ENCODE results near the gene ZNF556.

ZNF556 gene

GRCh38 chr19:2867025-2867991 lies at the start of gene ZNF556:
ZNF556 (plus strand) TSS chr19:2867335; CDS start chr19:2867422, 87 bp downstream.
- no peak for DNase-seq (ENCODE audit: low read depth)
- no peak for TF ChIP-seq CTCF (IDR thresholded peaks at IDR 0.05; ENCODE audit: low read depth, low read length, missing control alignments)
- H3K4me3 ChIP-seq (ENCODE audit: low read depth, low read length) = no peak within 1 kb of the TSS
- in situ Hi-C loops (cut with HindIII; ENCODE audit: low sequenced_read_pairs) = no loop called here

- in situ Hi-C loops (cut with HindIII; ENCODE audit: low sequenced_read_pairs) = no loop called here
- TF ChIP-seq CTCF (IDR thresholded peaks at IDR 0.05; ENCODE audit: low read depth, low read length, missing control alignments) = peak; percentile 98
- H3K4me3 ChIP-seq (ENCODE audit: low read depth, low read length) = peak within 1 kb of the TSS; percentile 75
- peak; percentile 90 for DNase-seq (ENCODE audit: low read depth)
Measured at GRCh38 chr19:2819540-2820111, 47.5 kb upstream of the ZNF556 start, which contains the start of gene ZNF554. ZNF554 (plus strand) TSS chr19:2819868; CDS start chr19:2820072, 204 bp downstream.

- peak overlapping the region; percentile 75 for H3K4me3 ChIP-seq (ENCODE audit: low read depth, low read length)
- no peak for TF ChIP-seq CTCF (IDR thresholded peaks at IDR 0.05; ENCODE audit: low read depth, low read length, missing control alignments)
- no peak for DNase-seq (ENCODE audit: low read depth)
- in situ Hi-C loops (cut with HindIII; ENCODE audit: low sequenced_read_pairs) = no loop called here
Measured at GRCh38 chr19:2820112-2820702, 46.9 kb upstream of the ZNF556 start.

- H3K4me3 ChIP-seq (ENCODE audit: low read depth, low read length) = no peak overlapping the region
- DNase-seq (ENCODE audit: low read depth) = no peak
- in situ Hi-C loops (cut with HindIII; ENCODE audit: low sequenced_read_pairs) = no loop called here
- TF ChIP-seq CTCF (IDR thresholded peaks at IDR 0.05; ENCODE audit: low read depth, low read length, missing control alignments) = no peak
Measured at GRCh38 chr19:2822846-2823245, 44.3 kb upstream of the ZNF556 start.

- DNase-seq (ENCODE audit: low read depth) = no peak
- no peak for TF ChIP-seq CTCF (IDR thresholded peaks at IDR 0.05; ENCODE audit: low read depth, low read length, missing control alignments)
- no peak overlapping the region for H3K4me3 ChIP-seq (ENCODE audit: low read depth, low read length)
- in situ Hi-C loops (cut with HindIII; ENCODE audit: low sequenced_read_pairs) = no loop called here
Measured at GRCh38 chr19:2823646-2824045, 43.5 kb upstream of the ZNF556 start.

GRCh38 chr19:2824129-2824528 lies 43.0 kb upstream of the ZNF556 start:
- TF ChIP-seq CTCF (IDR thresholded peaks at IDR 0.05; ENCODE audit: low read depth, low read length, missing control alignments) = no peak
- H3K4me3 ChIP-seq (ENCODE audit: low read depth, low read length) = no peak overlapping the region
- no peak for DNase-seq (ENCODE audit: low read depth)
- in situ Hi-C loops (cut with HindIII; ENCODE audit: low sequenced_read_pairs) = no loop called here

Data from astrocyte of the cerebellum (primary cell).